22Rv1 (cell line): ENCODE measurements around the gene KLK1.

Experiments
- H3K27ac ChIP-seq: fragments of 450-650 bp; 2 replicates; pipeline ENCODE4 v1.5.1; 2017
- CTCF ChIP-seq: fragments of 450-650 bp; IDR thresholded peaks from 2 replicates; pipeline ENCODE4 v1.5.1; 2017; ENCODE audit warnings: mild to moderate bottlenecking
- ZFX ChIP-seq: fragments of 450-650 bp; IDR thresholded peaks from 2 replicates; pipeline ENCODE4 v1.6.1; 2017; ENCODE audit warnings: antibody characterized with exemption, borderline replicate concordance

Gene KLK1

GRCh38 chr19:50830266-50831025 is 6.9 kb upstream of the KLK1 start:
- TF ChIP-seq CTCF (no peak), ZFX (no peak)
- H3K27ac ChIP-seq = no peak overlapping the region

GRCh38 chr19:50829801-50830200 is 6.2 kb upstream of the KLK1 start:
- TF ChIP-seq ZFX (no peak), CTCF (no peak)
- H3K27ac ChIP-seq = 0 out of 2 replicates have a peak overlapping the region, but pooled peaks have one; percentile 18

- H3K27ac ChIP-seq = no peak overlapping the region
- no peak for TF ChIP-seq CTCF
- TF ChIP-seq ZFX = no peak
Observed at GRCh38 chr19:50827476-50827875, 3.9 kb upstream of the KLK1 start.

- TF ChIP-seq ZFX = no peak
- TF ChIP-seq CTCF = no peak
Observed at GRCh38 chr19:50826492-50827240, 3.1 kb upstream of the KLK1 start.

GRCh38 chr19:50822661-50823208 is 852 bp downstream of the KLK1 start:
- no peak overlapping the region; the same call in 1 of the 2 replicates for H3K27ac ChIP-seq
- TF ChIP-seq CTCF (no peak), ZFX (no peak)

More at GRCh38 chr19:50826492-50827240, 3.1 kb upstream of the KLK1 start:
- H3K27ac ChIP-seq = no peak overlapping the region

GRCh38 chr19:50821622-50822021 is 2.0 kb downstream of the KLK1 start:
- peak overlapping the region; percentile 93 for H3K27ac ChIP-seq
- TF ChIP-seq ZFX = no peak
- no peak for TF ChIP-seq CTCF

- peak overlapping the region; percentile 93 for H3K27ac ChIP-seq
- TF ChIP-seq CTCF (no peak), ZFX (no peak)
Observed at GRCh38 chr19:50821248-50821612, 2.4 kb downstream of the KLK1 start.
